ENCODE measurements around the gene CA12. TPM values are rescaled to one million over a fixed set of nuclear protein-coding genes. Genes with fewer than 3 reads are reported as not detected.

CA12 gene
- total and polyA plus RNA-seq, 2 experiments from 2014 or later, result 0.03 TPM; not detected in 1

DNA sequence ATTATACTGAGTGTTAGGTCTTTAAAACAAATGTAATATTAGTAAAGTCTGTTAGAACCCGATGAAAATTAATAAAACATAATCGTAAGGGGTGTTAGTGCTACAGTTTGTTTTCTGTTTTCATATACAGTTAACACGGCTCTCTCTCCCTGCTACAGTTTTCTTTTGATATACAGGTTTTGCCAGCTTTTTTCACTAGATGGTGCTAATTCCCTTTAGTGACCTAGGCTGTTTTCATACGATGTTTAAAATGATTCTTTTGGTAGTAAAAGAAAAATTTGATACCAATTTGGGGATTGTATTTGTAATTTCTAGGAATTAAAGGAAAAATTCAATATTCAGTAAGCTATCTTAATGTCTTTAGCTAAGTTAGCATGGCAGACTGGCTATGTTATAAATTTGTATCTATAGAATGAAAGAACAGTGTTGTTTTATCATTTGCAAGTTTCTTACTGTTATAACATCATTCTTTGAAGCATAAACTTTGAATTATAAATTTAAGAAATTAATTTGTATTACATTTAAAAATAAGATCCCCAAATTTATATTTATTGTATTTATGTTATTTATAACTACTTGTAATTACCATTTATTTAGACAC is 92.8 kb downstream of the CA12 start:
- Histone ChIP-seq H3K4me3 (no peak overlapping the region), H3K9me3 (ENCODE audit: low read depth) (no peaks in the 10 kb centered on the region), H3K36me3 (no peaks in the 10 kb centered on the region), H3K27ac (no peak overlapping the region), H3K27me3 (no peaks in the 10 kb centered on the region), H3K4me1 (ENCODE audit: low read depth) (no peaks in the 10 kb centered on the region)
- TF ChIP-seq, protein P1, sequence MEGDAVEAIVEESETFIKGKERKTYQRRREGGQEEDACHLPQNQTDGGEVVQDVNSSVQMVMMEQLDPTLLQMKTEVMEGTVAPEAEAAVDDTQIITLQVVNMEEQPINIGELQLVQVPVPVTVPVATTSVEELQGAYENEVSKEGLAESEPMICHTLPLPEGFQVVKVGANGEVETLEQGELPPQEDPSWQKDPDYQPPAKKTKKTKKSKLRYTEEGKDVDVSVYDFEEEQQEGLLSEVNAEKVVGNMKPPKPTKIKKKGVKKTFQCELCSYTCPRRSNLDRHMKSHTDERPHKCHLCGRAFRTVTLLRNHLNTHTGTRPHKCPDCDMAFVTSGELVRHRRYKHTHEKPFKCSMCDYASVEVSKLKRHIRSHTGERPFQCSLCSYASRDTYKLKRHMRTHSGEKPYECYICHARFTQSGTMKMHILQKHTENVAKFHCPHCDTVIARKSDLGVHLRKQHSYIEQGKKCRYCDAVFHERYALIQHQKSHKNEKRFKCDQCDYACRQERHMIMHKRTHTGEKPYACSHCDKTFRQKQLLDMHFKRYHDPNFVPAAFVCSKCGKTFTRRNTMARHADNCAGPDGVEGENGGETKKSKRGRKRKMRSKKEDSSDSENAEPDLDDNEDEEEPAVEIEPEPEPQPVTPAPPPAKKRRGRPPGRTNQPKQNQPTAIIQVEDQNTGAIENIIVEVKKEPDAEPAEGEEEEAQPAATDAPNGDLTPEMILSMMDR (IDR thresholded peaks at IDR 0.05; ENCODE audit: low read depth, low read length), result peak; percentile 68
- peak; percentile 54 to 74 for DNase-seq (ENCODE audit: low read depth in 1 of 2, low spot score in 1 of 2)

DNA sequence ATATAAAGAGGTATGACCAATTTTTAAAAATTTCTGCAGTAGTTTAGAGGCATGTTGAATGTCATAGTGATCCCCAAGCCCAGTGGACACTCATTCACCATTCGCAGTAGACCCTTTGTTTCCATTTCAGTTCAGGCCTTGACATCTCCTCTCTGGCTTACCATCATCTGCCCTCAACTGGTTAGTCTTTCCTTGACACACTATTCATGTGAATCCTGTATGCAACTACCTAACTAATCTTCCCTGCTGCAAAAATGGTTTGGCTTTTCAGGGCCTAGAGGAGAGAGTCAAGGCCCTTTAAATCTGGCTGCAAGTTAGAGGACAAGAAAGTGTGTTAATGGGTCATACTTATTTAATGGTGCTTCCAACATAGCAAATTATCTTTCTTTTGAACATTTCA is 93.3 kb downstream of the CA12 start:
- DNase-seq (ENCODE audit: low read depth in 1 of 2, low spot score in 1 of 2), result peak in 1 of 2 donors; percentile 6
- H3K4me1 ChIP-seq (ENCODE audit: low read depth), result no peaks in the 10 kb centered on the region
- H3K9me3 ChIP-seq (ENCODE audit: low read depth), result no peaks in the 10 kb centered on the region
- TF ChIP-seq, protein P1 (IDR thresholded peaks at IDR 0.05; ENCODE audit: low read depth, low read length), result no peak
- no peaks in the 10 kb centered on the region for H3K27me3 ChIP-seq
- H3K36me3 ChIP-seq, result no peaks in the 10 kb centered on the region
- no peak overlapping the region for H3K27ac ChIP-seq
- H3K4me3 ChIP-seq, result no peak overlapping the region

DNA sequence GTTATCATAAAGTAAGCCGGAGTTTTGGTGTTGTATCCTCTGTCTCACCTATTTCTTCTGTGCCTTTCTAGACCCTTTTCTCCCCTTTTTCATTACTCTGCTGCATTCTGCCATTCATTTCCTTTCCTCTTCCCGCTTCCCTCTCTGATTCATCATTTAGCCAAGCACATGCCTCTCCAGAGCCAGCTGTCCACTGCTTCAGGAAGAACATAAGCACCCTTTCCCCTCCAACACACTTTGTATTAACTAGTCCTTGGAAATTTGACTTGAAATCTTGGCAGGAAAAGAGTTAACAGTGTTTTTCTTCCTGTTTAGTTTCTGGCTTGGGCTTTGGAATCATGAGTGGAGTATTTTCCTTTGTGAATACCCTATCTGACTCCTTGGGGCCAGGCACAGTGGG is 94.5 kb downstream of the CA12 start:
- DNase-seq (ENCODE audit: low read depth in 1 of 2, low spot score in 1 of 2), result peak in 1 of 2 donors; percentile 47
- TF ChIP-seq, protein P1 (IDR thresholded peaks at IDR 0.05; ENCODE audit: low read depth, low read length), result no peak
- Histone ChIP-seq H3K36me3 (no peaks in the 10 kb centered on the region), H3K27ac (no peak overlapping the region), H3K4me3 (no peak overlapping the region), H3K4me1 (ENCODE audit: low read depth) (no peaks in the 10 kb centered on the region), H3K9me3 (ENCODE audit: low read depth) (no peaks in the 10 kb centered on the region), H3K27me3 (no peaks in the 10 kb centered on the region)

DNA sequence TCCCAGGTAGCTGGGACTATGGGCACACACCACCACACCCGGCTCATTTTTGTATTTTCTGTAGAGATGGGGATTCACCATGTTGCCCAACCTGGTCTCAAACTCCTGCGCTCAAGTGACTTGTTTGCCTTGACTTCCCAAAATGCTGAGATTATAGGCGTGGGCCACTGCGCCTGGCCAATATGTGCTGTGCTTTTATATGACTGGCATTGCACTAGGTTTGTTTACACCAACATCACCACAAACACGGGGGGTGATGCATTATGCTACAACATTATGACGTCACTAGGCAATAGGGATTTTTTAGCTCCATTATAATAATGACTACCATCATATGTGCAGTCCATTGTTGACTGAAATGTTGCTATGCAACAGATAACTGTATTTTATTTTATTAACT is 97.3 kb downstream of the CA12 start:
- no peaks in the 10 kb centered on the region for H3K36me3 ChIP-seq
- no peak overlapping the region for H3K4me3 ChIP-seq
- no peaks in the 10 kb centered on the region for H3K4me1 ChIP-seq (ENCODE audit: low read depth)
- H3K27me3 ChIP-seq, result no peaks in the 10 kb centered on the region
- no peak overlapping the region for H3K27ac ChIP-seq
- no peaks in the 10 kb centered on the region for H3K9me3 ChIP-seq (ENCODE audit: low read depth)
- DNase-seq (ENCODE audit: low read depth in 1 of 2, low spot score in 1 of 2), result no peak
- TF ChIP-seq, protein P1 (IDR thresholded peaks at IDR 0.05; ENCODE audit: low read depth, low read length), result no peak

DNA sequence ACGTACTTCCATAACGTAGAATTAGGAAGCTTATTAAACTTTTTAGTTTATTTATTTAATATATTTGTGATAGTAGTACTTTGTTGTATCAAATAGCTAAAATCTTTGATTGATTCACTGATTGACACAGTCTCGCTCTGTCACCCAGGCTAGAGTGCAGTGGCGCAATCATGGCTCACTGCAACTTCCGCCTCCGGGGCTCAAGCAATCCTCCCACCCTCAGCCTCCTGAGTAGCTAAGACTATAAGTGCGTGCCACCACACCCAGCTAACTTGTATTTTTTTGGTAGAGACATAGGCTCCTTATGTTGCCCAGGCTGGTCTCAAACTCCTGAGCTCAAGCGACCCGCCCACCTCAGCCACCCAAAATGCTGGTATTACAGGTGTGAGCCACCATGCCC is 98.5 kb downstream of the CA12 start:
- no peak for DNase-seq (ENCODE audit: low read depth in 1 of 2, low spot score in 1 of 2)
- H3K4me3 ChIP-seq, result no peak overlapping the region
- no peaks in the 10 kb centered on the region for H3K27me3 ChIP-seq
- H3K36me3 ChIP-seq, result no peaks in the 10 kb centered on the region
- H3K27ac ChIP-seq, result no peak overlapping the region
- H3K9me3 ChIP-seq (ENCODE audit: low read depth), result no peaks in the 10 kb centered on the region
- TF ChIP-seq, protein P1 (IDR thresholded peaks at IDR 0.05; ENCODE audit: low read depth, low read length), result no peak
- H3K4me1 ChIP-seq (ENCODE audit: low read depth), result no peaks in the 10 kb centered on the region

Measured in cardiac muscle cell (in vitro differentiated cells and primary cell).